HEK293T (cell line): ENCODE measurements around the gene WASHC2C.
"Not testable (repeated sequence)": the region's sequence is repeated elsewhere in the genome, so short reads cannot be mapped to it uniquely, and the experiment has no call there.

Experiments
- CTCF ChIA-PET: fragments of 350-600 bp; formaldehyde crosslinking; extraction: SDS; loops from one replicate; lab custom pipeline; 2021; ENCODE audit warnings: antibody characterized with exemption, inconsistent platforms; lab: Yijun Ruan, JAX
- POLR2A ChIA-PET: fragments of 350-600 bp; formaldehyde crosslinking; extraction: SDS; loops from one replicate; lab custom pipeline; 2020; ENCODE audit warnings: antibody characterized with exemption, inconsistent platforms; lab: Yijun Ruan, JAX
- DNase-seq: peaks from one replicate; pipeline ENCODE4 v3.0.0; 2012; ENCODE audit warnings: mixed read lengths; ENCODE audit errors: extremely low spot score

The WASHC2C gene

GRCh38 chr10:45756065-45756464 is 29.0 kb downstream of the WASHC2C start:
- DNase-seq, CTCF ChIA-PET, POLR2A ChIA-PET: not testable (repeated sequence)

GRCh38 chr10:45757661-45758396 is 30.8 kb downstream of the WASHC2C start:
- POLR2A ChIA-PET, CTCF ChIA-PET, DNase-seq: not testable (repeated sequence)

GRCh38 chr10:45761622-45762021 is 34.6 kb downstream of the WASHC2C start:
- POLR2A ChIA-PET, DNase-seq, CTCF ChIA-PET: not testable (repeated sequence)

GRCh38 chr10:45763037-45763436 is 36.0 kb downstream of the WASHC2C start:
- POLR2A ChIA-PET, CTCF ChIA-PET, DNase-seq: not testable (repeated sequence)

DNA sequence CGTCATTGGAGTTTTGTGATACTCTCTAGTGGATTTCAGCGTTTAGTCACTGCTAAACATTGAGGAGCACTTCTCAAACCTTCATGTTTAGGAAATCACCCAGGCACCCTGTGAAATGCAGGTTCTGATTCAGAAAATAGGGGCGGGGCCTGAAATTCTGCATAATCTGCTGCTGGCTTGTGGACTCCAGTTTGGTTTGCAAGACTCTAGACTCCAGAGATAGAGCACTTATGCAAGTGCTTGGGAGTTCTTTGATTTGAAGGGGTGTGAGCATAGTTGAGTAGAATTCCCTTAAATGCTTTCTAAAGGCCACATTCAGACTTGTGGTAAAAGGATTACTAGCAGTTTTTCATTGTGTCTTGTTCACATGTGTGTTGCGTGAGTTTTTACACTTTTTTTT is 41.3 kb downstream of the WASHC2C start:
- POLR2A ChIA-PET, CTCF ChIA-PET, DNase-seq: not testable (repeated sequence)

- POLR2A ChIA-PET, CTCF ChIA-PET, DNase-seq: not testable (repeated sequence)
Measured at GRCh38 chr10:45771757-45772461, 44.8 kb downstream of the WASHC2C start.

GRCh38 chr10:45786217-45786616 is 59.2 kb downstream of the WASHC2C start:
- CTCF ChIA-PET, POLR2A ChIA-PET, DNase-seq: not testable (repeated sequence)

- POLR2A ChIA-PET, DNase-seq, CTCF ChIA-PET: not testable (repeated sequence)
Measured at GRCh38 chr10:45787212-45787741, 60.2 kb downstream of the WASHC2C start.

DNA sequence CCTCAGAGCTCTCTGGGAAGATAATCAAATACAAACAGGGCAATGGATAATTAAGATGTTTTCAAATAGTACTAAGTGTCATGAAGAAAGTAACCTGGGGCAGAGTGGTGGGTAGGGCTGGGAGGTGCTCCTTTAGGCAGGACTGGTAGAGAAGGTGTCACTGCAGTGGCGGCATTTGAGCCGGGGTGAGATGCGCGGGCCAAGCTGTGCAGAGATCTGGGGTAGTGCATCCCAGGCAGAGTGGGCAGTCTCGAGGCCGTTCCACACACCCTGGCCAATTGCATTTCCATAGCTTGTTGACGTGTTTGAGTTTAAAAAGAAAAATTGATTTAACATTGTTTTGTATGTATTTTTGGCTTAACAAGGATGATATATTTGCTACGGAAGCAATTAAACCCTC is 62.9 kb downstream of the WASHC2C start:
- DNase-seq, CTCF ChIA-PET, POLR2A ChIA-PET: not testable (repeated sequence)

- DNase-seq, POLR2A ChIA-PET, CTCF ChIA-PET: not testable (repeated sequence)
Measured at GRCh38 chr10:45790694-45791426, 63.8 kb downstream of the WASHC2C start.

DNA sequence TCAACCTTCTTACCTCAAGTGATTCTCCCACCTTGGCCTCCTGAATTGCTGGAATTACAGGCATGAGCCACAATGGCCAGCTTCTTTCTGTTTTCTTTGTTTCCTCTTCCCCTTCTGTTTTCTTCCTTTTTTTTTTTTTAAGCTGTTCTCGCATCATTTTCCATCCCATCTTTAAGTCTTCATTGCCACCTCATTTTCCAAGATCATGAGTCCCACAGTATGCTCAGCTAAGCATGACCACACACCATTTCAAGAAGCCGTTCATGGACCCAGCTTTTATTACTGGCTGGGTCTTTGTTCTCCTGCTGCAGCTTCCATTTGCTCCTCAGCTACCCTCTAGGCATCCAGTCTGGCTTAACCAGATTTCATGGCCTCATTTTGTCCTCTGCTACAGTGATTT is 67.7 kb downstream of the WASHC2C start:
- DNase-seq, POLR2A ChIA-PET: not testable (repeated sequence)
- CTCF ChIA-PET, result interaction anchor here (0.6 kb wide), 1 partner anchor 295 kb away, joined by 6 read pairs; no protein-coding TSS in a partner anchor

DNA sequence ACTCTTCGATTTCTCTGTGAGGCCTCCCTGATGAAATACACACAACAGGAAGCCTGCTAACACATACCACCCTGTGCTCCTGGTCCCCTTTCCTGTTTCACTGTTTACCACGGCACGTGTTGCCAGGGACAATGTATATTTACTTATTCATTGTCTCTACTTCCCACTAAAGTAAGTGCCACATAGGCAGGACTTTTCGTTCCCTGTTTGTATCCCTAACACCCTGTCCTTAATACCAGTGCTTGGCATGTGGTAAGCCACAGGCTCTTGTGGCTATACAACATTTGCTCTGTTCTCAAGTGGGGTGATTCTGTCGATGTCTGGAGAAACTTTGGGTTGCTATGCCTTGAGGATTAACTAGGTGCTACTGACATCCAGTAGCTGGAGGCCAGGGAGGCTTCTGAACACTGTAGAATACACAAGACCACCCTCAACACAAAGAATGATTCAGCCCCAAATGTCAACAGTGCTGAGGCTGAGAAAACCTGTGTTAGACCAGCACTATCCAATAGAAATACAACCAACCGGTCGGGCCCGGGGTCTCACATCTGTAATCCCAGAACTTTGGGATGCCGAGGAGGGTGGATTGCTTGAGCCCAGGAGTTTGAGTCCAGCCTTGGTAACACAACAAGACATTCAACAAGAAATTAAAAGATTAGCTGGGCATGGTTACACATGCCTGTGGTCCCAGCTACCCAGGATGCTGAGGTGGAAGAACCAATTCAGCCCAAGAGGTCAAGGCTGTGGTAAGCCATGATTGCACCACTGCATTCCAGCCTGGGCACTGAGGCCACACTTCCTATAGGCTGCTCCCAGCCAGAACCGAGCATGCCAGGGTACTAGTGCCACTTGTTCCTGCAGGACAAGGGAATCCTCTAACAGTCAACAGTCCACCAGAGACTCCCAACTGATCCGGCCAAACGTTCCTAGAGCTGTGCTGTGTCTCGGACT is 76.3 kb downstream of the WASHC2C start:
- POLR2A ChIA-PET, DNase-seq, CTCF ChIA-PET: not testable (repeated sequence)

DNA sequence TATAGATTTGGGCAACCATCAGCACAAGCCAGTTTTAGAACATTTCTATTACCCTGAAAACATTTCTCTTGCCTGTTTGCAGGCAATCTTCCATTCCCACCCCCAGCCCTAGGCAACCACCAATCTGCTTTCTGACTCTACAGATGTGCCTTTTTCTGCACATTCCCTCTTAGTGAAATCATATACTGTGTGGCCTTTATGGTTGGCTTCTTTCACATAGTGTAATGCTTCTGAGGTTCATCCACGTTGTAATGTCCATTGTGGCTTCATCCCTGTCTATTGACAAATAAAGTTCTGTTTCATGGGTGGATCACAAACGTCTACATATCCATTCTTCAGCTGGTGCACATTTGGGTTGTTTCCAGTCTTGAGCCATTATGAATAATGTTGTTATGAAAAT is 77.9 kb downstream of the WASHC2C start:
- POLR2A ChIA-PET, DNase-seq, CTCF ChIA-PET: not testable (repeated sequence)
